ENCODE measurements around the gene EXTL1.

The EXTL1 gene

DNA sequence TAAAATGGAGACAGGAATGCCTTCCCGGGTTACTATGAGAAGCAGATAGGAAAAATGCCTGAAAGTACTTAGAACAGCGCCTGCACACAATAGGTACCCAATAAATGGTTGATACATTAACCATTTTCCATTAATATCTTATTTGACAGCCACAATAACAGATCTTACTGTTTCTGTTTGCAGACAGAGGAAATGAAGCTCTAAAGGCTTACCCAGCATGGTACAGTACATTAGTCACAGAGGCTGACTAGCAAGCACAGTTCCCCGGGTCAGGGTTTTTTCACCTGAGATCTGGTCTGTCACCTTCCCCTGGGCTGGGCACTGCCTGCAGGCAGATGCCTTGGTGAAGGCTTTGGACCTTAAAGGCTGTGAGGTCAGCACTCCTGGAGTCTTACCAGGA is 43.0 kb downstream of the EXTL1 start:
- Histone ChIP-seq H3F3A (ENCODE audit: insufficient read depth, low read length) (no peaks in the 10 kb centered on the region), H3K9me2 (ENCODE audit: low read depth, low read length) (no peaks in the 10 kb centered on the region), H3K27ac (ENCODE audit: low read depth, low read length, poor library complexity, severe bottlenecking) (no peak overlapping the region), H3K4me2 (ENCODE audit: low read length) (no peak overlapping the region), H3K36me3 (ENCODE audit: insufficient read depth, low read length) (no peaks in the 10 kb centered on the region), H3K9me3 (ENCODE audit: low read length) (no peaks in the 10 kb centered on the region), H3K9ac (ENCODE audit: low read length) (no peak overlapping the region), H3K27me3 (ENCODE audit: insufficient read depth, low read length) (0 out of 2 replicates have a peak, but pooled peaks cover 6% of the 10 kb centered on the region), H3K4me3 (ENCODE audit: low read depth, low read length, poor library complexity, severe bottlenecking) (no peak overlapping the region), H3K79me2 (ENCODE audit: insufficient read depth, low read length) (no peaks in the 10 kb centered on the region), H4K20me1 (ENCODE audit: insufficient read depth, low read length) (no peaks in the 10 kb centered on the region), H3K4me1 (ENCODE audit: insufficient read depth, low read length, severe bottlenecking) (no peaks in the 10 kb centered on the region), H2AFZ (ENCODE audit: low read length) (no peak overlapping the region)
- no peak for TF ChIP-seq EZH2 (IDR thresholded peaks at IDR 0.05; ENCODE audit: borderline replicate concordance, low read length)
- TF ChIP-seq, protein P1, sequence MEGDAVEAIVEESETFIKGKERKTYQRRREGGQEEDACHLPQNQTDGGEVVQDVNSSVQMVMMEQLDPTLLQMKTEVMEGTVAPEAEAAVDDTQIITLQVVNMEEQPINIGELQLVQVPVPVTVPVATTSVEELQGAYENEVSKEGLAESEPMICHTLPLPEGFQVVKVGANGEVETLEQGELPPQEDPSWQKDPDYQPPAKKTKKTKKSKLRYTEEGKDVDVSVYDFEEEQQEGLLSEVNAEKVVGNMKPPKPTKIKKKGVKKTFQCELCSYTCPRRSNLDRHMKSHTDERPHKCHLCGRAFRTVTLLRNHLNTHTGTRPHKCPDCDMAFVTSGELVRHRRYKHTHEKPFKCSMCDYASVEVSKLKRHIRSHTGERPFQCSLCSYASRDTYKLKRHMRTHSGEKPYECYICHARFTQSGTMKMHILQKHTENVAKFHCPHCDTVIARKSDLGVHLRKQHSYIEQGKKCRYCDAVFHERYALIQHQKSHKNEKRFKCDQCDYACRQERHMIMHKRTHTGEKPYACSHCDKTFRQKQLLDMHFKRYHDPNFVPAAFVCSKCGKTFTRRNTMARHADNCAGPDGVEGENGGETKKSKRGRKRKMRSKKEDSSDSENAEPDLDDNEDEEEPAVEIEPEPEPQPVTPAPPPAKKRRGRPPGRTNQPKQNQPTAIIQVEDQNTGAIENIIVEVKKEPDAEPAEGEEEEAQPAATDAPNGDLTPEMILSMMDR (IDR thresholded peaks at IDR 0.05; ENCODE audit: low read length), result no peak

DNA sequence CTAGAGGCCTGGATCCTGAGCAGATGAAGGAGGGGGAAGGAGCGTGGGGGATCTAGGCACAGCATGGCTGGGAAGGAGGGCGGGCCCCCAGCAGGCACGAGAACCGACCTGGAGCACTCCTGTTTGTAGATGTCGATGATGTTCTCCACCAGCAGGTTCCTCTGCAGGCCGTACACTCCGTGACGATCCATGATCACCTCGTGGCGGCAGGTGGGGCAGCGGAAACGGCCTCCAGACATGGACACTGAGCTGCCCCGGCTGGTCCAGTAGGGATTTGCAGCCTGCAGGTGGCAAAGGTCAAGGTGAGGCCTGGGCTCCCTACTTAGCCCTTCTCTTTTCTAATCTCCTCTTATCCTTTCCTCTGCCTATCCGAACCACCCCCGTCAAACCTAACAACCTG is 44.6 kb downstream of the EXTL1 start:
- H3K27ac ChIP-seq (ENCODE audit: low read depth, low read length, poor library complexity, severe bottlenecking), result no peak overlapping the region
- H3K9ac ChIP-seq (ENCODE audit: low read length), result no peak overlapping the region
- H3K79me2 ChIP-seq (ENCODE audit: insufficient read depth, low read length), result no peaks in the 10 kb centered on the region
- H3K27me3 ChIP-seq (ENCODE audit: insufficient read depth, low read length), result no peaks in the 10 kb centered on the region
- H3K4me3 ChIP-seq (ENCODE audit: low read depth, low read length, poor library complexity, severe bottlenecking), result no peak overlapping the region
- no peaks in the 10 kb centered on the region for H3K4me1 ChIP-seq (ENCODE audit: insufficient read depth, low read length, severe bottlenecking)
- H3K9me2 ChIP-seq (ENCODE audit: low read depth, low read length), result no peaks in the 10 kb centered on the region
- H4K20me1 ChIP-seq (ENCODE audit: insufficient read depth, low read length), result no peaks in the 10 kb centered on the region
- H3K36me3 ChIP-seq (ENCODE audit: insufficient read depth, low read length), result no peaks in the 10 kb centered on the region
- no peak overlapping the region for H2AFZ ChIP-seq (ENCODE audit: low read length)
- no peaks in the 10 kb centered on the region for H3F3A ChIP-seq (ENCODE audit: insufficient read depth, low read length)
- H3K4me2 ChIP-seq (ENCODE audit: low read length), result no peak overlapping the region
- TF ChIP-seq EZH2 (IDR thresholded peaks at IDR 0.05; ENCODE audit: borderline replicate concordance, low read length), result no peak
- TF ChIP-seq, protein P1 (IDR thresholded peaks at IDR 0.05; ENCODE audit: low read length), result no peak
- no peaks in the 10 kb centered on the region for H3K9me3 ChIP-seq (ENCODE audit: low read length)

DNA sequence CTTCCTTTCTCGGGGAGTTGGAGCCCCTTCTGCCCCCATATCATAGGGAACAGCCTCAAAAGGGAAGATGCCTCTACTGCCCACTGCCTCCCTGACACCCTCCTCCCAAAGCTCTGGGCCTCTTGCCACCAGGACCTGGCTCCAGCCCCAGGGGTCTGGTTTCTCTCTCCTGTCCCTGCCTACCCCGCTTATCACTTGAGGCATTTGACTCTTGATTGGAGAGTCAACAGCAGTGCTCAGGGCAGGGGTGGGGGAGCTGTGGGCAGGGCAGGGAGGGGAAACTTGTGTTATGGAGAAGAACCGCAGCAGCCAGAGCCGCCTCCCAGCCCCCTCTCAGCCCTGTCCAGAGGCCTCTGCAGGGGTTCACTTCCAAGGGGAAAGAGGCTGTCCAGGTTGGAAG is 45.3 kb downstream of the EXTL1 start:
- H3K27me3 ChIP-seq (ENCODE audit: insufficient read depth, low read length), result no peaks in the 10 kb centered on the region
- no peak for TF ChIP-seq EZH2 (IDR thresholded peaks at IDR 0.05; ENCODE audit: borderline replicate concordance, low read length)
- TF ChIP-seq, protein P1 (IDR thresholded peaks at IDR 0.05; ENCODE audit: low read length), result no peak
- H3K9me3 ChIP-seq (ENCODE audit: low read length), result no peaks in the 10 kb centered on the region
- no peak overlapping the region for H3K9ac ChIP-seq (ENCODE audit: low read length)
- no peak overlapping the region for H3K4me2 ChIP-seq (ENCODE audit: low read length)
- no peak overlapping the region for H3K4me3 ChIP-seq (ENCODE audit: low read depth, low read length, poor library complexity, severe bottlenecking)
- H3K4me1 ChIP-seq (ENCODE audit: insufficient read depth, low read length, severe bottlenecking), result no peaks in the 10 kb centered on the region
- no peak overlapping the region for H3K27ac ChIP-seq (ENCODE audit: low read depth, low read length, poor library complexity, severe bottlenecking)
- H3F3A ChIP-seq (ENCODE audit: insufficient read depth, low read length), result no peaks in the 10 kb centered on the region
- no peak overlapping the region for H2AFZ ChIP-seq (ENCODE audit: low read length)
- no peaks in the 10 kb centered on the region for H3K79me2 ChIP-seq (ENCODE audit: insufficient read depth, low read length)
- H3K36me3 ChIP-seq (ENCODE audit: insufficient read depth, low read length), result no peaks in the 10 kb centered on the region
- no peaks in the 10 kb centered on the region for H4K20me1 ChIP-seq (ENCODE audit: insufficient read depth, low read length)
- H3K9me2 ChIP-seq (ENCODE audit: low read depth, low read length), result no peaks in the 10 kb centered on the region
